RWPE1 (cell line): Measurements from ENCODE around the gene IPMK.

Experiments
- CTCF ChIA-PET: fragments of 350-600 bp; sonication (Branson Sonifier 250); formaldehyde crosslinking; extraction: SDS; loops from one replicate; lab custom pipeline; 2021; lab: Yijun Ruan, JAX
- POLR2A ChIA-PET: fragments of 400-600 bp; formaldehyde crosslinking; extraction: SDS; loops from one replicate; lab custom pipeline; 2020; ENCODE audit warnings: antibody characterized with exemption; ENCODE audit not compliant: low non-redundant PET; lab: Yijun Ruan, JAX
- DNase-seq: peaks from one replicate; pipeline ENCODE4 v3.0.0; 2012; ENCODE audit warnings: low spot score
- H3K27ac ChIP-seq: fragments of 450-650 bp; 2 replicates; pipeline ENCODE4 v1.5.1; 2017
- TF ChIP-seq, protein P1 (sequence below): fragments of 450-650 bp; conservative IDR thresholded peaks from 2 replicates; pipeline ENCODE4 v1.5.1; 2017; ENCODE audit warnings: low read depth, mild to moderate bottlenecking

IPMK gene

DNA sequence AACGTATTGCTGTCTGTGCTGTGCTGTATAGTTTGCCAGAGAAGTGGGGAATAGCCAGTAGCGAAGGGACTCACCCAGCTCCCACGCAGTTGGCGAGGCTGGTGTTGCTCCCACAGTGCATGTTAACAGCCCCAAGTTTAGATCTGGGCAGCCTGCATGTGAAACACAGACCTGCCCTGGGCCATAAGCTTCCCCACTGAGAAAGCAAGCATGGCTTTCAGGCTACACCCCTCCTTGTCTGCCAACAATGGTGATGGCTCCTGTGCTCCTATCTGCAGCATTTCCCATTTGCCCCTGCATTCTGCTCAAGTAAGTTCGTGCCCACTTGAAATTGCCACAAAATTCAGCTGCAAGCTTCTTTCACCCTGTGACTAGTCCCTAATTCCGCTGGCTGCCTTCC lies 57.5 kb downstream of the IPMK start:
- TF ChIP-seq, protein P1, sequence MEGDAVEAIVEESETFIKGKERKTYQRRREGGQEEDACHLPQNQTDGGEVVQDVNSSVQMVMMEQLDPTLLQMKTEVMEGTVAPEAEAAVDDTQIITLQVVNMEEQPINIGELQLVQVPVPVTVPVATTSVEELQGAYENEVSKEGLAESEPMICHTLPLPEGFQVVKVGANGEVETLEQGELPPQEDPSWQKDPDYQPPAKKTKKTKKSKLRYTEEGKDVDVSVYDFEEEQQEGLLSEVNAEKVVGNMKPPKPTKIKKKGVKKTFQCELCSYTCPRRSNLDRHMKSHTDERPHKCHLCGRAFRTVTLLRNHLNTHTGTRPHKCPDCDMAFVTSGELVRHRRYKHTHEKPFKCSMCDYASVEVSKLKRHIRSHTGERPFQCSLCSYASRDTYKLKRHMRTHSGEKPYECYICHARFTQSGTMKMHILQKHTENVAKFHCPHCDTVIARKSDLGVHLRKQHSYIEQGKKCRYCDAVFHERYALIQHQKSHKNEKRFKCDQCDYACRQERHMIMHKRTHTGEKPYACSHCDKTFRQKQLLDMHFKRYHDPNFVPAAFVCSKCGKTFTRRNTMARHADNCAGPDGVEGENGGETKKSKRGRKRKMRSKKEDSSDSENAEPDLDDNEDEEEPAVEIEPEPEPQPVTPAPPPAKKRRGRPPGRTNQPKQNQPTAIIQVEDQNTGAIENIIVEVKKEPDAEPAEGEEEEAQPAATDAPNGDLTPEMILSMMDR: no peak
- ChIA-PET CTCF (interaction anchor here (0.7 kb wide), 1 partner anchor 181 kb away, joined by 3 read pairs; no protein-coding TSS in a partner anchor), POLR2A (no interaction called here)
- H3K27ac ChIP-seq: no peak overlapping the region
- DNase-seq: no peak

DNA sequence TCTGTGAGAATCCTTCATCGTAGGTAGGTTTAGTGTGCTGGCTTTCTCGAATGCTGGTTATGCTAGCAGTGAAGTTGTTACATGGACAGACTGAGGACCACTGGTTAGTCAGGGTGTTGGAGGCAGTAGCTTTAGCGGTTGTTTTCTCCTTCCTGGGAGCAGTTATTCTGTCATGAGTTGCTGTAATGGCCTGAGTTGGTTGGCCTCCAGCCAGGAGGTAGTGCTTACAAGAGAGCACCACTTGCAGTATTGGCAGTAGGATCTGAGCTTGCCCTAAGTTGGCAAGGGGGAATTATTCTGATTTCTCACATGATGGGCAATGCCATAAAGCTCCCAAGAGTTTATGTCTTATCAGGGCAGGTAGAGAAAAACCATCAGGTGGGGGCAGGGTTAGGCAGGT lies 58.0 kb downstream of the IPMK start:
- DNase-seq: no peak
- TF ChIP-seq, protein P1: no peak
- no peak overlapping the region for H3K27ac ChIP-seq
- ChIA-PET POLR2A (no interaction called here), CTCF (no interaction called here)

DNA sequence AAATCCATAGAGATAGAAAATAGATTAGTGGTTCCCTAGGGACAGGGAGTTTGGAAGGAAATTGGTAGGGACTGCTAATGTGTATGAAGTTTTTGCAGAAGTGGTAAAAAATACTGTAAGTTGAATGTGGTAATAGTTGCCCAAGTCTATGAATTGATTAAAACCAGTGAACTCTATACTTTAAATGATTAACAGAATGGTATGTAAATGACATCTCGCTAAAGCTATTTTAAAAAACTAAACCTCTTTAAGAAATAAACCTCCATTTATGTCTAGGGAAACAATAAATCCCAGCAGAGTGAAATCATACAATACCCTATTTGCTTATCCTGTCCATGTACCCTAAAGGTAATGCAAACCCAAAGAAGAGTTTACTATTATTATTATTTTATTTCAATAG lies 61.4 kb downstream of the IPMK start:
- H3K27ac ChIP-seq: no peak overlapping the region
- no peak for DNase-seq
- TF ChIP-seq, protein P1: no peak
- ChIA-PET CTCF (no interaction called here), POLR2A (no interaction called here)

DNA sequence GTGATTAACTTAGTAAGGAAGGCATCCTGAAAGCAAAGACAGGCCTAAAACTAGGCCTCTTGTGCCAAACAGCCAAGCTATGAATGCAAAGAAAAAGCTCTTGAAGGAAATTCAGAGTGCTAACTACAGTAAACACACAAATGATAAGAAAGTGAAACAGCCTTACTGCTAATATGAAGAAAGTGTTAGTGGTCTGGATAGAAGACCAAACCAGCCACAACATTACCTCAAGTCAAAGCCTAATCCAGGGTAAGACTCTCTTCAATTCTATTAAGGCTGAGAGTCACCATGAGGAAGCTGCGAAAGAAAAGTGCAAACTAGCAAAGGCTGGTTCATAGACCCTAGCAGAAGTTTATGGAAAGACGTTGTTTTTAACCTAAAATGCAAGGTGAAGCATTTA lies 66.0 kb downstream of the IPMK start:
- DNase-seq: no peak
- TF ChIP-seq, protein P1: no peak
- POLR2A ChIA-PET: no interaction called here
- no peak overlapping the region for H3K27ac ChIP-seq
- CTCF ChIA-PET: no interaction called here

DNA sequence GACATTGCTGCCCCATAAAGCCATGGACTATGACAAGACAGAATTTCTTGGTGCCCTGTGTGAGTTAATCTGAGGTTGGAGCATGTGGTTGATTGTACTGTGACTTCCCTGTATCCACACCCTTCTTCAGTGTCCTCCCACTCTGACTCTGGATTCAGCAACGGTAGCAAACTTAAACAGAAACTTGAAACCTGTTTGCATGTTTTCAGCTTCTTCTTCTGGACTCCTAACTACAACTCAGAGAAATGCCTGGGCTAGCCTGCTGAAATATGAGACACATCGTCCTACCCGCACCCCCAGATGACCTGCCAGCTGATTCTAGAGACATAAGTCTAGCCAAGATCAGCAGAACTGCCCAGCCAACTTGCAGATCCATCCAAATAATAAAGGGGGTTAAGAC lies 78.4 kb downstream of the IPMK start:
- CTCF ChIA-PET: interaction anchor here (1.1 kb wide), 1 partner anchor 12 kb away, joined by 3 read pairs; no protein-coding TSS in a partner anchor
- peak; percentile 8 for DNase-seq
- POLR2A ChIA-PET: no interaction called here
- no peak overlapping the region for H3K27ac ChIP-seq
- TF ChIP-seq, protein P1: no peak

DNA sequence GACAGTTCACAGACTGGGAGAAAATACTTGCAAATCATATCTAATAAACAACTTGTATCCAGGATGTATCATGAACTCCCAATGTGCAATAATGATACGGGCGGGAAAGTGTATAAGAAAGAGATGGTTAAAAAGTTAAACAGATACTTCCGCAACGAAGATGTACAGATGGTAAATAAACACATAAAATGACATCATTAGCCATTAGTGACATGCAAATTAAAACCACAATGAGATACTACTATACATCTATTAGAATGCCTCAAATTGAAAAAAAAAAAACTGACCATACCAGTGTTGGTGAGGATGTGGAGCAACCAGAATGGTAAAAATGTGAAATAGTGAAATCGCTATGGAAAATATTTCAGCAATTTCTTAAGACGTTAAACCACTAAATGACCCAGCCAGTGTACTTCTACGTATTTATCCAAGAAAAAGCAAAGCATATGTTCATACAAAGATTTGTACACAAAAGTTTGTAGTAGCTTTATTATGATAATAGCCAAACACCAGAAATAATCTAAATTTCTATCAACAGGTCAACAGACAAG lies 83.5 kb downstream of the IPMK start:
- DNase-seq: no peak
- POLR2A ChIA-PET: no interaction called here
- TF ChIP-seq, protein P1: no peak
- H3K27ac ChIP-seq: no peak overlapping the region
- CTCF ChIA-PET: no interaction called here
